ENCODE data around the gene GADD45G.

- TF ChIP-seq YY1 (IDR thresholded peaks at IDR 0.05; ENCODE audit: insufficient read depth, insufficient read length) (no peak), SUZ12 (IDR thresholded peaks at IDR 0.05; ENCODE audit: extremely low read depth, insufficient read depth, insufficient read length) (no peak), ZNF274 (IDR thresholded peaks at IDR 0.05; ENCODE audit: low read depth, low read length) (no peak)
These were observed 28.6 kb downstream of the GADD45G start for GRCh38 chr9:89633404-89633803.
